Trophoblast cell (in vitro differentiated cells and primary cell): ENCODE data around the gene KIF18A.
"Not testable (repeated sequence)": the region's sequence is repeated elsewhere in the genome, so short reads cannot be mapped to it uniquely, and the experiment has no call there.

Source experiments
- DNase-seq, 2 donors: peaks; one replicate each; pipeline ENCODE4 v3.0.0-alpha.2; 2016
- H2AFZ ChIP-seq: 2 replicates; pipeline ENCODE4 v1.6.1; 2013; ENCODE audit warnings: low read length, moderate library complexity, mild to moderate bottlenecking; ENCODE audit not compliant: insufficient read depth, poor library complexity
- H2AK5ac ChIP-seq: 2 replicates; pipeline ENCODE4 v1.6.1; 2013; ENCODE audit warnings: mild to moderate bottlenecking, low read length
- H2BK120ac ChIP-seq: 2 replicates; pipeline ENCODE4 v1.6.1; 2013; ENCODE audit warnings: low read length, mild to moderate bottlenecking, moderate library complexity; ENCODE audit not compliant: insufficient read depth, poor library complexity
- H2BK12ac ChIP-seq: 2 replicates; pipeline ENCODE4 v1.6.1; 2013; ENCODE audit warnings: mild to moderate bottlenecking, low read length, moderate library complexity
- H2BK5ac ChIP-seq: 2 replicates; pipeline ENCODE4 v1.6.1; 2013; ENCODE audit warnings: low read length, low read depth, moderate library complexity, mild to moderate bottlenecking; ENCODE audit not compliant: poor library complexity
- H3K14ac ChIP-seq: 2 replicates; pipeline ENCODE4 v1.6.1; 2013; ENCODE audit warnings: mild to moderate bottlenecking, low read length
- H3K18ac ChIP-seq: 2 replicates; pipeline ENCODE4 v1.6.1; 2013; ENCODE audit warnings: mild to moderate bottlenecking, low read length
- H3K23ac ChIP-seq: 2 replicates; pipeline ENCODE4 v1.6.1; 2013; ENCODE audit warnings: low read length
- H3K27ac ChIP-seq: 2 replicates; pipeline ENCODE4 v1.5.1; 2013; ENCODE audit warnings: low read depth, mild to moderate bottlenecking, inconsistent platforms, low read length, moderate library complexity
- H3K27me3 ChIP-seq: 2 replicates; pipeline ENCODE4 v1.6.1; 2013; ENCODE audit warnings: inconsistent platforms, mild to moderate bottlenecking, low read length, moderate library complexity; ENCODE audit not compliant: insufficient read depth
- H3K36me3 ChIP-seq, 2 experiments: 1 replicate in 1 of 2; 2 replicates in 1 of 2; pipeline ENCODE4 v1.6.1; 2013; ENCODE audit warnings: low read length in 2 of 2, mild to moderate bottlenecking in 2 of 2, moderate library complexity in 1 of 2; ENCODE audit not compliant: insufficient read depth in 2 of 2, control insufficient read depth in 1 of 2
- H3K4ac ChIP-seq: 2 replicates; pipeline ENCODE4 v1.6.1; 2013; ENCODE audit warnings: low read depth, mild to moderate bottlenecking, low read length, moderate library complexity
- H3K4me1 ChIP-seq, 2 experiments: 1 replicate in 1 of 2; 2 replicates in 1 of 2; pipeline ENCODE4 v1.6.1; 2013; ENCODE audit warnings: low read length in 2 of 2, mild to moderate bottlenecking in 2 of 2, moderate library complexity in 1 of 2; ENCODE audit not compliant: insufficient read depth in 2 of 2, control insufficient read depth in 1 of 2
- H3K4me2 ChIP-seq: 2 replicates; pipeline ENCODE4 v1.6.1; 2013; ENCODE audit warnings: inconsistent platforms, mild to moderate bottlenecking, low read length, moderate library complexity
- H3K4me3 ChIP-seq: 2 replicates; pipeline ENCODE4 v1.5.1; 2013; ENCODE audit warnings: mild to moderate bottlenecking, low read depth, low read length, inconsistent platforms
- H3K79me1 ChIP-seq: one replicate; pipeline ENCODE4 v1.6.1; 2013; ENCODE audit warnings: low read length
- H3K79me2 ChIP-seq: 2 replicates; pipeline ENCODE4 v1.6.1; 2013; ENCODE audit warnings: low read length, mild to moderate bottlenecking; ENCODE audit not compliant: control insufficient read depth, insufficient read depth, poor library complexity
- H3K9ac ChIP-seq: 2 replicates; pipeline ENCODE4 v1.6.1; 2013; ENCODE audit warnings: mild to moderate bottlenecking, low read length
- H3K9me3 ChIP-seq: 2 replicates; pipeline ENCODE4 v1.6.1; 2013; ENCODE audit warnings: low read depth, mild to moderate bottlenecking, control low read depth, inconsistent platforms, low read length; ENCODE audit not compliant: insufficient read depth
- H4K12ac ChIP-seq: 2 replicates; pipeline ENCODE4 v1.6.1; 2013; ENCODE audit warnings: low read depth, mild to moderate bottlenecking, low read length, moderate library complexity
- H4K8ac ChIP-seq: 2 replicates; pipeline ENCODE4 v1.6.1; 2013; ENCODE audit warnings: low read depth, mild to moderate bottlenecking, low read length, moderate library complexity
- H4K91ac ChIP-seq: one replicate; pipeline ENCODE4 v1.6.1; 2013; ENCODE audit warnings: low read depth, mild to moderate bottlenecking, low read length, moderate library complexity
- WGBS: extraction: QIAGEN DNeasy Blood & Tissue Kit; methylation state at CpG from one replicate; pipeline ENCODE4 v1.1.7; 2013; ENCODE audit warnings: missing lambda C conversion rate; ENCODE audit not compliant: insufficient read length, insufficient coverage; ENCODE audit errors: extremely low coverage; 5-methylcytosine and 5-hydroxymethylcytosine counted together

The KIF18A gene

GRCh38 chr11:28137832-28138231 is 29.9 kb upstream of the KIF18A start:
- Histone ChIP-seq H4K91ac (no peak overlapping the region), H3K79me1 (no peaks in the 10 kb centered on the region)

DNA sequence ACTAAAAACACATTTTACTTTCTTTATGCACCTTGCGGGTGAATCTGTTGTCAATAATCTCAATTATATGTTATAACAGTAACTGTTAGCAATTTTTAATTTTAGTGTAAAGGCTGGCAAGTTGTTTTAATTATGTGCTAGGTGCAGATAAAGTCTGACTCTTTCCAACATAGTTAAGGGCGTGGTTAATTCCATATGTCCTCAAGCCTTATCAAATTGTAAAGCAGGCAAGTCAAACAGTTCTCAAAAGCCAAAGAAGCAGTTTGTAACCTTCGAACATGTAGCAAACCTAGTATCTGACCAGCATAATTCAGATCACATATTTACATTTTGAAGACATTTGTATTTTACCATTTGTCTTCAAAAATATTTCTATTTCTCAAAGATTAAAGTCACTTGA is 29.4 kb upstream of the KIF18A start:
- Histone ChIP-seq H3K14ac (no peak overlapping the region), H3K23ac (no peak overlapping the region), H2BK5ac (no peak overlapping the region), H3K4ac (no peak overlapping the region), H3K18ac (no peak overlapping the region), H3K4me3 (no peak overlapping the region), H4K12ac (no peak overlapping the region), H3K79me1 (no peaks in the 10 kb centered on the region), H3K9ac (no peak overlapping the region), H3K27ac (no peak overlapping the region), H3K9me3 (peaks cover 13% of the 10 kb centered on the region), H2AFZ (no peak overlapping the region), H3K36me3 (peaks cover 7 to 19% of the 10 kb centered on the region in 2 experiments), H2BK12ac (no peak overlapping the region), H3K27me3 (no peaks in the 10 kb centered on the region), H4K91ac (no peak overlapping the region), H4K8ac (no peak overlapping the region), H3K4me1 (no peaks in the 10 kb centered on the region), H3K79me2 (no peaks in the 10 kb centered on the region), H2BK120ac (no peak overlapping the region), H2AK5ac (no peak overlapping the region), H3K4me2 (no peak overlapping the region)
- WGBS = no CpG with 5 or more reads among the region's 3 CpGs
- no peak for DNase-seq

More at GRCh38 chr11:28137832-28138231, 29.9 kb upstream of the KIF18A start:
- Histone ChIP-seq H3K23ac (no peak overlapping the region), H3K9ac (no peak overlapping the region), H3K4ac (no peak overlapping the region), H3K36me3 (peaks cover 7 to 19% of the 10 kb centered on the region in 2 experiments), H3K79me2 (no peaks in the 10 kb centered on the region), H3K27me3 (no peaks in the 10 kb centered on the region), H2BK12ac (no peak overlapping the region), H3K4me1 (no peaks in the 10 kb centered on the region), H3K4me2 (no peak overlapping the region), H2BK5ac (no peak overlapping the region), H3K9me3 (peaks cover 13% of the 10 kb centered on the region), H3K18ac (no peak overlapping the region), H2AK5ac (no peak overlapping the region), H3K4me3 (no peak overlapping the region), H2BK120ac (no peak overlapping the region), H3K14ac (no peak overlapping the region), H2AFZ (no peak overlapping the region), H4K8ac (no peak overlapping the region), H4K12ac (no peak overlapping the region), H3K27ac (no peak overlapping the region)
- no peak for DNase-seq
- no CpG with 5 or more reads among the region's 1 CpG for WGBS

GRCh38 chr11:28136157-28136556 is 28.2 kb upstream of the KIF18A start:
- DNase-seq, H3K4me1 ChIP-seq, H4K12ac ChIP-seq, H3K9ac ChIP-seq, H2AK5ac ChIP-seq, H3K23ac ChIP-seq, H2BK12ac ChIP-seq, H2BK120ac ChIP-seq, H3K27me3 ChIP-seq, H4K91ac ChIP-seq, H3K4ac ChIP-seq, H2BK5ac ChIP-seq, H4K8ac ChIP-seq, H3K27ac ChIP-seq, H3K4me2 ChIP-seq, H3K79me1 ChIP-seq, H2AFZ ChIP-seq, H3K18ac ChIP-seq, H3K79me2 ChIP-seq, H3K14ac ChIP-seq, H3K4me3 ChIP-seq: not testable (repeated sequence)
- H3K36me3 ChIP-seq = peaks cover 7 to 19% of the 10 kb centered on the region in 2 experiments
- no CpG with 5 or more reads among the region's 4 CpGs for WGBS
- H3K9me3 ChIP-seq = peaks cover 13% of the 10 kb centered on the region

DNA sequence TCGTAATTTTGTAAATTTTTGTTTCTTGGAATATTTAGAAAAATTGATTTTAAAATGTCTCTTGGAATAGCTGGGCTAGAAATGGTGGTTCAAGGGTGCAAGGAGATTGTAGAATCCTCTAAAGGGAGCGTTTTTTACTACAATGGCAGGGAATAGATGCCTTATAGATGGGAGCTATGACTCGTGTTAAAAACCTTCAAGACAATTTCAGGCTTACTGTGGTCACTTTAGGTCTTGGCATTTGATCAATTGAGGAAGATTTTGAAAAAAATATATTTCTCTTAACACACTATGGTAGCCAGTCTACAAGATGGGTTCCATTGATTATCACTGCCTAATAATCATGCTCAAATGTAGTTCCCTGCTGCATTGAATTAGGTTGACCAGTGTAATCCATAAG is 25.2 kb upstream of the KIF18A start:
- Histone ChIP-seq H3K27ac (no peak overlapping the region), H4K91ac (no peak overlapping the region), H2AK5ac (no peak overlapping the region), H3K79me1 (no peaks in the 10 kb centered on the region), H4K8ac (no peak overlapping the region), H4K12ac (no peak overlapping the region), H3K4me1 (no peaks in the 10 kb centered on the region), H3K4ac (no peak overlapping the region), H3K27me3 (no peaks in the 10 kb centered on the region), H2BK120ac (no peak overlapping the region), H3K23ac (no peak overlapping the region), H3K14ac (no peak overlapping the region), H3K4me3 (no peak overlapping the region), H2AFZ (no peak overlapping the region), H2BK5ac (no peak overlapping the region), H3K36me3 (peaks cover 7 to 10% of the 10 kb centered on the region in 2 experiments), H2BK12ac (no peak overlapping the region), H3K79me2 (no peaks in the 10 kb centered on the region), H3K18ac (no peak overlapping the region), H3K9ac (no peak overlapping the region), H3K4me2 (no peak overlapping the region), H3K9me3 (peaks cover 2% of the 10 kb centered on the region)
- 100% methylated on average over 1 of the region's 3 CpGs for WGBS
- no peak for DNase-seq
